Upper lobe of left lung (tissue), 6 donors: Measurements from ENCODE around the gene RRP9. TPM values are rescaled to one million over a fixed set of nuclear protein-coding genes. Genes with fewer than 3 reads are reported as not detected.

Experiments used
- ATAC-seq, 2 donors: fragments of 200-7000 bp; cut with Tn5 transposase; one replicate each; pipeline ENCODE4 v1.9.1; 2022; ENCODE audit warnings: mild to moderate bottlenecking in 2 of 2, moderate library complexity in 2 of 2; ENCODE audit not compliant: low FRiP score in 2 of 2
- DNase-seq, 2 donors: peaks; one replicate each; pipeline ENCODE4 v3.0.0-alpha.2; 2019 to 2020
- H3K27ac ChIP-seq, 4 donors: fragments of 200-600 bp; sonication (generic); one replicate each; pipeline ENCODE4 v1.5.1; 2016 to 2019
- H3K27me3 ChIP-seq, 4 donors: fragments of 200-600 bp; sonication (generic); one replicate each; pipeline ENCODE4 v1.5.1; 2017 to 2019
- H3K36me3 ChIP-seq, 4 donors: fragments of 200-600 bp; sonication (generic); one replicate each; pipeline ENCODE4 v1.5.1; 2016 to 2019
- H3K4me1 ChIP-seq, 4 donors: fragments of 200-600 bp; sonication (generic); one replicate each; pipeline ENCODE4 v1.5.1; 2018 to 2019
- H3K4me3 ChIP-seq, 4 donors: fragments of 200-600 bp; sonication (generic); one replicate each; pipeline ENCODE4 v1.5.1; 2017 to 2019; ENCODE audit warnings: mild to moderate bottlenecking in 2 of 4, moderate library complexity in 1 of 4
- H3K9me3 ChIP-seq, 4 donors: fragments of 200-600 bp; sonication (generic); one replicate each; pipeline ENCODE4 v1.5.1; 2018 to 2019
- EP300 ChIP-seq, 4 donors: sonication (generic); formaldehyde crosslinking; IDR thresholded peaks; one replicate each; pipeline ENCODE4 v1.5.1; 2017; ENCODE audit warnings: antibody characterized with exemption in 4 of 4, control low read depth in 2 of 4
- POLR2A ChIP-seq, 4 donors: fragments of 450-650 bp; IDR thresholded peaks; one replicate each; pipeline ENCODE4 v1.5.1; 2016 to 2017; ENCODE audit warnings: antibody characterized with exemption in 4 of 4, mild to moderate bottlenecking in 2 of 4
- POLR2AphosphoS5 ChIP-seq, 2 donors: sonication (generic); formaldehyde crosslinking; IDR thresholded peaks; one replicate each; pipeline ENCODE4 v1.5.1; 2017; ENCODE audit warnings: antibody characterized with exemption in 2 of 2
- WGBS, 2 donors: methylation state at CpG; one replicate each; pipeline ENCODE4 v1.1.5; 2017 to 2018; 5-methylcytosine and 5-hydroxymethylcytosine counted together
- total RNA-seq, 6 donors: library from RNA; depleted of rRNA in 4 of 6; stranded (reverse); fragments of >200 nt in 4 of 6; gene quantifications; one replicate each; pipeline versions ENCODE4 v1.1.0 to v1.2.1, GENCODE V29; 2016 to 2021
- TF ChIP-seq, protein P1 (sequence below), 6 experiments: fragments of 450-650 bp in 4 of 6; fragments of 200-600 bp in 2 of 6; sonication (generic) in 2 of 6; IDR thresholded peaks; one replicate each; pipeline ENCODE4 v1.5.1; 2016 to 2019; ENCODE audit warnings: antibody characterized with exemption in 6 of 6
- donor health status: DM: no; HTN: no; CAD: no; lungs with moderate emphysema.
- donor health status: DM: no; HTN: yes; CAD: no; lungs with severe emphysema.

The RRP9 gene
- total RNA-seq, 6 donors from 2014 or later = 10.7 to 30.4 (median 19.8) TPM

DNA sequence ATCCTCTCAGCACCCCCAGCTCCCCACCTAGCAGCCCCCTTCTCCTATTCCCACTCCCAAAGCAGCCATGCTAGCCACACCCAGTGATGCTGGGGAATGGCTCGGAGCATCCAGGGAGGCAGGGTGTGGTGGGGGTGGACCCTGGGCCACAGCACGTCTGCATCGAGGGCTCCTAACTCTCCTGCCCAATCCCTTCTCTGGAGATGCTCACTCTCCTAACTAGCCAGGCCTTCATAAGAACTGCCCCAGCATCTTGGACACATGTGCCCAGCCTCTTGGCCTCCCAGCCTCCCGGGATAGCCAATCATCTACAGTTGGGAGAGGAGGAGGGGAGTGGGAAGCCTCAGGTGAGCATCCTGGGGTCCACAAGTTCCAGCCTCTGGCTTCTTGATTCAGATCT, 22.8 kb upstream of the RRP9 start:
- no peaks in the 10 kb centered on the region for H3K9me3 ChIP-seq
- ATAC-seq (no peak), DNase-seq (no peak)
- H3K27ac ChIP-seq = no peak overlapping the region
- peaks cover 0 to 16% (median 7%) of the 10 kb centered on the region in 4 donors for H3K36me3 ChIP-seq
- peaks cover 0 to 4% (median 0%) of the 10 kb centered on the region in 4 donors for H3K27me3 ChIP-seq
- TF ChIP-seq EP300 (IDR thresholded peaks at IDR 0.05) (no peak), POLR2A (IDR thresholded peaks at IDR 0.05) (no peak), POLR2AphosphoS5 (IDR thresholded peaks at IDR 0.05) (no peak)
- TF ChIP-seq, protein P1, sequence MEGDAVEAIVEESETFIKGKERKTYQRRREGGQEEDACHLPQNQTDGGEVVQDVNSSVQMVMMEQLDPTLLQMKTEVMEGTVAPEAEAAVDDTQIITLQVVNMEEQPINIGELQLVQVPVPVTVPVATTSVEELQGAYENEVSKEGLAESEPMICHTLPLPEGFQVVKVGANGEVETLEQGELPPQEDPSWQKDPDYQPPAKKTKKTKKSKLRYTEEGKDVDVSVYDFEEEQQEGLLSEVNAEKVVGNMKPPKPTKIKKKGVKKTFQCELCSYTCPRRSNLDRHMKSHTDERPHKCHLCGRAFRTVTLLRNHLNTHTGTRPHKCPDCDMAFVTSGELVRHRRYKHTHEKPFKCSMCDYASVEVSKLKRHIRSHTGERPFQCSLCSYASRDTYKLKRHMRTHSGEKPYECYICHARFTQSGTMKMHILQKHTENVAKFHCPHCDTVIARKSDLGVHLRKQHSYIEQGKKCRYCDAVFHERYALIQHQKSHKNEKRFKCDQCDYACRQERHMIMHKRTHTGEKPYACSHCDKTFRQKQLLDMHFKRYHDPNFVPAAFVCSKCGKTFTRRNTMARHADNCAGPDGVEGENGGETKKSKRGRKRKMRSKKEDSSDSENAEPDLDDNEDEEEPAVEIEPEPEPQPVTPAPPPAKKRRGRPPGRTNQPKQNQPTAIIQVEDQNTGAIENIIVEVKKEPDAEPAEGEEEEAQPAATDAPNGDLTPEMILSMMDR (IDR thresholded peaks at IDR 0.05) = no peak
- H3K4me1 ChIP-seq = peaks cover 11 to 34% (median 22%) of the 10 kb centered on the region in 4 donors
- H3K4me3 ChIP-seq = no peak overlapping the region
- WGBS, 2 donors = 63 to 88% methylated on average over 3 to 4 of the region's 4 CpGs

DNA sequence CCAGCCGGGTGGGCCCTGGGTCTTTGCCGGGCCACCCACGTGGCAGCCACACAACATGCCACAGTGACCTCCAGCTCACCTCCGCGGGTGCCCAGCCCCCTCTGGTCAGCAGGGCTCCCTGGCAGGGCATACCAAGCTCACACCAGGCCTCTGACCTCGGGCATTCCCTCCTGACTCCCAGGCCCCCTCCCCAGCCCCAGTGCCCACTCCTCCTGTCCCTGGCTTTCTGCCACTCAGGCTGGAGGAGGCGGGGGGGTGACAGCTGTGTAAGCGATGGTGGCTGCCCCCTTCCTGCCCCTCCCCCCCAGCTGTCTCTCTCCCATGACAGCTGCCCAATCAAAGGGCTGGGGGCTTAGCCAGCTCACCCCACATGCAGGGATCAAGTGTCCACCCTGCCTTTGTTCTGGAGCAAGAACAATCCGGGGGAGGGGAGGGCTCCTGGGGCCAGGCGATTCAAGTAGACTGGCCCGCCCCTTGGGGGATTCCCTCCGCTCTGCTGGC, 22.3 kb upstream of the RRP9 start:
- H3K36me3 ChIP-seq = peaks cover 0 to 19% (median 9%) of the 10 kb centered on the region in 4 donors
- DNase-seq = no peak
- H3K4me3 ChIP-seq = no peak overlapping the region
- H3K9me3 ChIP-seq = no peaks in the 10 kb centered on the region
- peaks cover 11 to 34% (median 22%) of the 10 kb centered on the region in 4 donors for H3K4me1 ChIP-seq
- TF ChIP-seq EP300 (IDR thresholded peaks at IDR 0.05) = no peak
- ATAC-seq = no peak
- 69 to 80% methylated on average over 4 to 11 of the region's 12 CpGs for WGBS, 2 donors
- H3K27ac ChIP-seq = no peak overlapping the region
- H3K27me3 ChIP-seq = peaks cover 0 to 4% (median 0%) of the 10 kb centered on the region in 4 donors

DNA sequence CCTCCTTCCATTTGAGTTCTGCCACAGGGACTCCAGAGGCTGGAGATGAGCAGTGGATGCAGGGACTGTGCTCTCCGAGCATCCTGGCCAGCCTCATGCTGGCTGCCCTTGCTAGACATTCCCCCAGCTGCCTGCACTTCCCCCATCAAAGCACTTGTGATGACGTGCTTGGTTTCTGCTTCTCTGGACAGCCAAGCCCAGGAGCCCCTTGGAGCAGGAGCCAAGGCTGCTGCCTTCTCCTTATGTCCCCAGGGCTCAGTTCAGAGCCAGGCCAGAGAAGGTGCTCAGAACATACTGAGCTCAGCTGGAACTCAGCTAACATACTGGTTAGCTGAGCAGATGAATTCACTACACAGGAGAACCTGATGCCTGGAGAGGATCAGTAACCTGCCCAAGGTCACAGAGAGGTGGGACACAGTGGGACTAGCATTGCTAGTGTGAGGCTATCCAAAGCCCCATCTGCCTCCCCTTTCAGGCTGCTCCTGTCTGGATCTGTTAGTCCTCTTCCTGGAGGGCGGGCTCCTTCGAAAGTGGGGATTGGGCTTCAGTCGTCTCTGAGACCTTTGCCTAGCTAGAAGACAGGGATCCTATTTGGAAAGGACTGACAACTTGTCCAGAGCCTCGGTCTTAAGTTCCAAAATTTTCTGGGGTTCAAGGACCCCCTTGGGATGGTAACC, 21.3 kb upstream of the RRP9 start:
- H3K27me3 ChIP-seq = peaks cover 0 to 4% (median 0%) of the 10 kb centered on the region in 4 donors
- no peak for TF ChIP-seq POLR2A (IDR thresholded peaks at IDR 0.05)
- TF ChIP-seq POLR2AphosphoS5 (IDR thresholded peaks at IDR 0.05) = no peak
- TF ChIP-seq EP300 (IDR thresholded peaks at IDR 0.05) = no peak
- TF ChIP-seq, protein P1 (IDR thresholded peaks at IDR 0.05) = no peak
- H3K36me3 ChIP-seq = peaks cover 0 to 26% (median 13%) of the 10 kb centered on the region in 4 donors
- DNase-seq (no peak), ATAC-seq (no peak)
- no peak overlapping the region for H3K4me3 ChIP-seq
- no peak overlapping the region for H3K27ac ChIP-seq
- 83 to 91% methylated on average over 5 to 6 of the region's 6 CpGs for WGBS, 2 donors
- H3K9me3 ChIP-seq = no peaks in the 10 kb centered on the region
- H3K4me1 ChIP-seq = peaks cover 11 to 26% (median 16%) of the 10 kb centered on the region in 4 donors

DNA sequence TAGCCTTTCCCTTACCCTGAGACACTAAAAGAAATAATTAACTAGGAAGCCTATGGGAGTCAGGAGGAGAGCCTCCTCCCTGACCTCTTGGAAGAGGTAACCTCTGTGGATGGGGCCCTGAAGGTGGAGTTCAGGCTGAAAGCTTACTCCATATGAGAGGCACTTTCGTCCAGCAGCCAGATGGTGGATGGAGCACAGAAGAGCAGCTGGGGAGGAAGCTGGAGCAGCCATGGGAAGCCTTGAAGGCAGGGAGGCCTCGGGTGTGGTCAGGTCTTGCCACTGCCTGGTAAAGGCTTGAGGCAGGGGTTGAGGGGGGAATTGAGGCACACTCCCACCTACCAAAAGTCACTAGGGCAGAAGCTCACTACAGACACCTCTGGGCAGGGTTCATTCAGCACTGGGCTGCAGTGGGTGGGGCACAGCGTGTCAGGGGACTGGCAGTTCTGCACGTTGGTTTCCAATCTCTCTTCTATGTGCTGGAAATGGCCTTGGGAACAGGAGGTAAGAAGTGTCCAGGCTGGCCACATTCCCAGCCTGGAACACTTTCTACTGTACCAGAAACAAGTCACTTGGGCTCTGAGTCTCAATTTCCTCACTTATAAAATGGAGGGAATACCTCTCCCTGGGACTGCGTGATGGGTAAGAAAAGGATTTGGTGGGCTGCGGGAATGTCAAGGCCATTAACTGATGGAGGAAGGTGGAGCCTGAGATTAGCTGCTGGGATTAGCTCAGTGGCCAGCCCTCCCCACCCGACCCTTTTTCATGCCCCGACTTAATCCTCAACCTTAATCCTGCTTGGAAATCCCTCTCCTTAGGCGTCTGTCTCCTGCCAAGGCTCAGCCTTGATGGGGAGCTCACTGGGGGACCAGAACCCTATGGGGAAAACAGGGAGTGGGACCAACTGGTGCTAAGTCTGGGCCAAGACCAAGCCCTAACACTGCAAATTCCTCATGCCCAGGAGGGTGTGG, 20.2 kb upstream of the RRP9 start:
- 79 to 80% methylated on average over 8 to 9 of the region's 9 CpGs for WGBS, 2 donors
- H3K27me3 ChIP-seq = no peaks in the 10 kb centered on the region
- no peak for TF ChIP-seq EP300 (IDR thresholded peaks at IDR 0.05)
- TF ChIP-seq POLR2A (IDR thresholded peaks at IDR 0.05) = no peak
- no peak for TF ChIP-seq POLR2AphosphoS5 (IDR thresholded peaks at IDR 0.05)
- TF ChIP-seq, protein P1 (IDR thresholded peaks at IDR 0.05) = no peak
- H3K36me3 ChIP-seq = peaks cover 0 to 28% (median 14%) of the 10 kb centered on the region in 4 donors
- H3K27ac ChIP-seq = no peak overlapping the region
- H3K4me3 ChIP-seq = no peak overlapping the region
- ATAC-seq (no peak), DNase-seq (no peak)
- peaks cover 9 to 17% (median 13%) of the 10 kb centered on the region in 4 donors for H3K4me1 ChIP-seq
- no peaks in the 10 kb centered on the region for H3K9me3 ChIP-seq

DNA sequence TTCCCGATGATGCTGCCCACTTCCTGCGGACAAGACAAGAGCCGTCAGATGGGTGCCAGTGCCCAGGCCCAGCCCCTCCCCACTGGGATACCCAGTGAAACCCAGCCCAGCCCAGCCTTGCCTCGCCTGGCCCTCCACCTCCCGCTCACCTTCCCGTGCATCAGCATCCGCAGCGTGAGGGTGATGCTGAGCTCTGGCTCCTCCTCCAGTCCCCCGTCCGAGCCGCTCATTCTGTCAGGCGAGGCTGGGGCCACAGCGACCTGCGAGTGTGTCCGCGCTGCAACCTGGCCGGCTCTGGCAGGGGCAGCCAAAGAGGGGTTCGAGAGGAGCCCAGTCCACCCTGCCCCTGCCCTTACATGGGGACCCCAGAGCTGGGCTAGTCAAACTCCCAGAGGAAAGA, 19.3 kb upstream of the RRP9 start:
- H3K4me1 ChIP-seq = peaks cover 7 to 17% (median 10%) of the 10 kb centered on the region in 4 donors
- no peak overlapping the region for H3K4me3 ChIP-seq
- no peak overlapping the region for H3K27ac ChIP-seq
- WGBS, 2 donors = 89 to 92% methylated on average over 12 to 18 of the region's 18 CpGs
- DNase-seq (no peak), ATAC-seq (no peak)
- TF ChIP-seq POLR2A (IDR thresholded peaks at IDR 0.05) (no peak), EP300 (IDR thresholded peaks at IDR 0.05) (no peak), POLR2AphosphoS5 (IDR thresholded peaks at IDR 0.05) (no peak)
- TF ChIP-seq, protein P1 (IDR thresholded peaks at IDR 0.05) = no peak
- H3K27me3 ChIP-seq = peaks cover 0 to 4% (median 0%) of the 10 kb centered on the region in 4 donors
- peaks cover 0 to 28% (median 14%) of the 10 kb centered on the region in 4 donors for H3K36me3 ChIP-seq
- H3K9me3 ChIP-seq = no peaks in the 10 kb centered on the region
